ENCODE data around the gene NPAS2.

NPAS2 gene

DNA sequence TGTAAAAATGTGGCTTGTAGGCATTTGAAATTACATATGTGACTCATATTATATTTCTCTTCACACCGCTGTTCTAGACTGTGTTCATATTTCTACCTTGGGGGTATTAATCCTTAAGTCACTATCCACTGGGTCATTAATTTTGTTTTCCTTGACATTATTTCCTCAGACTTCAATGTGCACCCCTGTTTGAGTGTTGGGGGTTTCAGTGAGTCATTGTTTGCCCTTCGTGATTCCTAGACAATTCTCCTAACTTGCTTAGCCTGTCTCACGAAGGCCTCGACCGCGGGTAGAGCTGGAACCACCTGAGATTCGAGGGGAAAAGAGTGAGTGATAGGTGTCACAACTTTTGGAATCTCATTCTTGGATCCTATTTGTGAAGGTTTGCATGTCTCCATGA is 35.1 kb downstream of the NPAS2 start:
- no peak for DNase-seq (ENCODE audit: low read depth)

GRCh38 chr2:100855606-100856005 is 35.7 kb downstream of the NPAS2 start:
- DNase-seq (ENCODE audit: low read depth): no peak

GRCh38 chr2:100856732-100857131 is 36.8 kb downstream of the NPAS2 start:
- no peak for DNase-seq (ENCODE audit: low read depth)

DNA sequence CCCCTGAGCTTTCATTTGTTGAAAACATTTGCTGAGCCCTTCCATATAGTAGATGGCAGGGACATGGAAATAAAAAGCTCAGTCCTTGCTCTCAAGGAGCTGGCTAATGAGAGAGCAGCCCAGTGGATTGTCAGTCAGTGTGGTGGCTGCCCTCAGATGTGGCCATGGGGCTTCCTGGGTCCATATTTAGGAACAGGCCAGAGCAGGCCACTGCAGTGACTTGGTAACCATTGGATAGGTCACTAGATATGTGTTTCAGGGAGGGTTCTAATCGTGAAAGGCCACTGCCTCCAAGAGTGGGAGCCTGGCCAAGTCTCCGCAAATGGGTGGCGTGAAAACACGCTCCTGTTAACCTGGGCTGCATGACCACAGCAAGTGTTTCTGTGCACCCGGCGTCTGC is 37.4 kb downstream of the NPAS2 start:
- no peak for DNase-seq (ENCODE audit: low read depth)

GRCh38 chr2:100857915-100858314 is 38.0 kb downstream of the NPAS2 start:
- DNase-seq (ENCODE audit: low read depth): no peak

DNA sequence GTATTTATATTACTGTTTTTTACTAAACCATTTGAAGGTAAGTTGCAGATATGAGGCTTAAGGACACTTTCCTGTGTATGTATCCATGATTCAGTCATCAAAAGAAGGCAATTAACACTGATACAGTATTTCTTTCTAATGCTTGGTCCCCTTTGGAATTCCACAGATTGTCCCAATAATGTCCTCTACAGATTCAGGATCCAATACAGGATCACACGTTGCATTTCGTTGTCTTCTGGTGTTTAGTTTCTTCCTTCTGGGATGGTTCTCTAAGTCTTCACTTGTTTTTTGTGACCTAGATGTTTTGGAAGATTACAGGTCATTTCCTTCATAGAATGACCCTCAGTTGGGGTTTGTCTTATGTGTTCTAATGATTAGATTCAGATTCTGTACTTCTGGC is 40.0 kb downstream of the NPAS2 start:
- DNase-seq (ENCODE audit: low read depth): no peak

DNA sequence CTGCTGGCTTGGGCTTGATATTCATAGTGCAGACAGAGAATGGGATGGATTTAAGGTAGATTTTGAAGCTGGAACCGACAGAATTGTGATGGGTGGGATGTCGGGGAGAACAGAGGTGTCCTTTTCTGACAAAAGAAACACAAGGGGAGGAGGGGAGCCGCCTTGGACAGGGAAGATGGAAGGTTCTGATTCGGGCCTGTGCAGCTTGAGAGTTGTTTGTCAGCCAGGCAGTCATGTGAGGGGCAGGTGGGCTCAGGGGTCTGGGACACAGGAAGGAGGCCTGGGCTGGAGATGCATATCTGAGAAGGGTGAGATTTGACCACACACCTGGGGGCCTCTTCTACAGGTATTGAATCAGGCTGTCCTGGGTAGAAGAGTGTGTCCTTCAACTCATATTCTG is 41.4 kb downstream of the NPAS2 start:
- DNase-seq (ENCODE audit: low read depth): no peak

GRCh38 chr2:100862081-100862480 is 42.1 kb downstream of the NPAS2 start:
- DNase-seq (ENCODE audit: low read depth): no peak

- DNase-seq (ENCODE audit: low read depth): no peak
These were observed 46.0 kb downstream of the NPAS2 start for GRCh38 chr2:100865816-100866460.

DNA sequence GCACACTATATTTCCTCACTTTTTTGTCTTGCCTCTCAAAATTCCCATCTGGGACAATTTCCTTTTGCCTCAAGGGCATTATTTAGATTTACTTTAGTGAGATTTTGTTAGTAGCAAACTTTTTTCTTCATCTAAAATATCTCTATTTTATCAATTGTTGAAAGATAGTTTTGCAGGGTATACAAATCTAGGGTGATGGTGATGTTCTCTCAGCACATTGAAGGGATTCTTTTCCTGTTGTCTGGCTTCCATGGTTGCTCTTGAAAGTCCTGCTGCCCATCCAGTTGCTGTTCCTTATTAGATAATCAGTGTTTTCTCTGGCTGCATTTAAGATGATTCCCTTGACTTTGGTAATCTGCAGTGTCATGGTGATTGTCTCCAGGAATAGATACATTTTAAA is 48.1 kb downstream of the NPAS2 start:
- DNase-seq (ENCODE audit: low read depth): no peak

GRCh38 chr2:100869120-100869519 is 49.2 kb downstream of the NPAS2 start:
- no peak for DNase-seq (ENCODE audit: low read depth)

DNA sequence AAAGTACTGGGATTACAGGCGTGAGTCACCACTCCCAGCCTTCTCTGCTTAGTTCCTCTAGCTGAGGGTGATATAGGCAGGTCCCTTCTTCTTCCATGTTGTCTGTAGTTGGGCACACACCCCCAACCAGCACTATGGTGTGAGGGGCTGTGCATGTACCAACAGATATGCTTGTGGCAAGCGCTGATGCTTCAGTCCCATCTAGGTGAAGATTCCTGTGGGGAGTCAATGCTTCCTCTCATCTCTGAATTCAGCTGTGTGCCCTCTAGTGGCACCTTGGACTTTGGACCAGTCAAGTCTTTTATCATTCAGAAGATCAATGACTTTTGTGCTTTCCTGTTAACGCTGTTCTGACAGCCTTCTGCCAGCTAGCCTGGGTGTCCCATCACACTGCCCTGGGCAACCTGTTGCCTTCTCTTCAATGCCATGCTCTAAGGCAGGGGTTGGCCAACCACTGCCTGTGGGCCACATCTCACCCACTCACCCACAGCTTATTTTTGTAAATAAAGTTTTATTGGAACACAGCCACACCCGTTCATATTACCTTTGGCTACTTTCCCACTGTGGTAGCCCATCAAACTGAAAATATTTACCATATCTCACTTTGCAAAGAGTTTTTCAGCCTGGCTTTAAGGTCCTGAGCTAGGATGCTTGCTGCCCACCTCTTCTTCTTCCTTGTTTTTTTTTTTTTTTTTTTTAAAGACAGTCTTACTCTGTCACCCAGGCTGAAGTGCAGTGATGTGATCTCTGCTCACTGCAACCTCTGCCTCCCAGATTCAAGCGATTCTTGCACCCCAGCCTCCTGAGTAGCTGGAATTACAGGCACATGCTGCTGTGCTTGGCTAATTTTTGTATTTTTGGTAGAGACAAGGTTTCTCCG is 51.0 kb downstream of the NPAS2 start:
- no peak for DNase-seq (ENCODE audit: low read depth)

GRCh38 chr2:100875516-100876230 is 55.7 kb downstream of the NPAS2 start:
- no peak for DNase-seq (ENCODE audit: low read depth)

- DNase-seq (ENCODE audit: low read depth): no peak
These were observed 56.4 kb downstream of the NPAS2 start for GRCh38 chr2:100876231-100876860.

DNA sequence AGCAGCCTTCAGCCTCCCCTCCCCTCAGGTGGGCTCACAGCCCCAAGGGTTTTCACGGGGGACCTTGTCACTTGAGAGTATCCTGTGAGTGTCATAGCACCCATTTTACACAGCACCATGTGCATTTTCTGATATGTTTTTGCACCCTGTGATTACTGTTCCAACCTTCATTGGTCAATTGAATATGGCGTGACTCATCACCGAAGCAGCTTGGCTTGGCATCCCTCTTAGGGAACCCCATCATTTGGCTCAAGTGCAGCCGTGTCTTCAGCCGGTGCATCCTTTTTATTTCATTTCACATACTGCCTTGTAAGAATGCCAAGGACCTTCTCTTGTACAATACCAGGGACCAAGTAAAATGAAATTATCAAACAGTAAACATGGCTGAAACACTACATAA is 57.6 kb downstream of the NPAS2 start:
- no peak for DNase-seq (ENCODE audit: low read depth)

- no peak for DNase-seq (ENCODE audit: low read depth)
These were observed 58.3 kb downstream of the NPAS2 start for GRCh38 chr2:100878000-100878791.

DNA sequence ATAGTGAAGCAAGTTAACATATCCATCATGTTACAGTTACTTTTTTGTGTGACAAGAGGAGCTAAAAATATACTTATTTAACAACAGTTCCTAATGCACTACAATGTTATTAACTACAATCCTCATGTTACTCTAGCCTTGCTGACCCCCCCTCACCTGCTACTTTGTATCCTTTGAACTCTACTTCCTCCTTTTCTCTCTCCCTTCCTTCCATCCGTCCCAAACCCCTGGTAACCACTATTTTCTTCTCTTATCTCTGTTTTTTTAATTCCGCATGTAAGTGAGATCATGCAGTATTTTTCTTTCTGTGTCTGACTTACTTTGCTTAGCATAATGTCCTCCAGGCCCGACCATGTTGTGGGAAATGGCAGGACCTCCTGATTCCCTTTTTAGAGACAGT is 59.4 kb downstream of the NPAS2 start:
- no peak for DNase-seq (ENCODE audit: low read depth)

DNA sequence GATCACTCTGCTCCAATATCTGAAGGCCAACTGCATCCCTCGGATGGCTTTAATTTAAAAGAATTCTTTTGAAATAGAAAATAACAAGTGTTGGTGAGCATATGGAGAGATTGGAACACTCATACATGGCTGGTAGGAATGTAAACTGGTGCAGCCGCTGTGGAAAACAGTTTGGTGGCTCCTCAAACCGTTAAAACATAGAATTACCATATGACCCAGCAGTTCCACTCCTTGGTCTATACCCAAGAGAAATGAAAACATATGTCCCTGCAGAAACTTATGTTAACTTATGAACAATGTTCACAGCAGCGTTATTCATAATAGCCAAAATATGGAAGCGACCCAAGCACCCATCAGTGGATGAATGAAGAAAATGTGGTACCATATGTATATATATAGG is 60.1 kb downstream of the NPAS2 start:
- DNase-seq (ENCODE audit: low read depth): no peak

DNA sequence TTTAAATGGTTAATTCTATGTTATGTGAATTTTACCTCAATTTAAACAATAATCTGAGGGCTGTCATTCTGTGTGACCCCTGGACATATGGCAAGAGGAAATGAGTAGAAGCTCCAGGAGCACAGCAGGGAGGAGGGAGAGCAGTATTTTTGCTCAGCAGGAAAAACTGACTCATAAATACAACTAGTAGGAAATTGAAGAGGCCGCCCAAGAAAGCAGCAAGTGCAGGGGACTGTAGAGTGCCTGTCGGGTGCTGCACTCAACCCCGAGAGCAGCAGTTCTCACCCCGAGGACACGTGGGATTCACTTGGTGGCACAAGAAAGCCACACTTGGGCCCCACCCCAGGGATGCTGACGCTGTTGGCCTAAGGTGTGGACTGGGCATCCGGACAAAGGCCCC is 60.8 kb downstream of the NPAS2 start:
- DNase-seq (ENCODE audit: low read depth): no peak

- DNase-seq (ENCODE audit: low read depth): no peak
These were observed 63.0 kb downstream of the NPAS2 start for GRCh38 chr2:100882645-100883613.

All from stimulated activated CD8-positive, alpha-beta memory T cell treated with anti-CD3 and anti-CD28 coated beads, Interleukin-15, amount 100 ng/mL, for 24 hours (primary cell).